ENCODE results near the gene NPBWR2.
"Not testable (repeated sequence)": the region's sequence is repeated elsewhere in the genome, so short reads cannot be mapped to it uniquely, and the experiment has no call there.

The NPBWR2 gene

GRCh38 chr20:64119681-64120341, 12.4 kb upstream of the NPBWR2 start:
- DNase-seq (ENCODE audit: insufficient read length, low spot score) (no peak), FAIRE-seq (no peak)

- FAIRE-seq, result no peak
- no peak for DNase-seq (ENCODE audit: insufficient read length, low spot score)
Measured at GRCh38 chr20:64119301-64119680, 11.9 kb upstream of the NPBWR2 start.

- DNase-seq (ENCODE audit: insufficient read length, low spot score); FAIRE-seq: not testable (repeated sequence)
Measured at GRCh38 chr20:64117432-64117777, 10.0 kb upstream of the NPBWR2 start.

- FAIRE-seq, result no peak
Measured at GRCh38 chr20:64116541-64117431, 9.4 kb upstream of the NPBWR2 start.

GRCh38 chr20:64116016-64116415, 8.7 kb upstream of the NPBWR2 start:
- no peak for FAIRE-seq
- DNase-seq (ENCODE audit: insufficient read length, low spot score), result no peak

More at GRCh38 chr20:64116541-64117431, 9.4 kb upstream of the NPBWR2 start:
- no peak for DNase-seq (ENCODE audit: insufficient read length, low spot score)

GRCh38 chr20:64115171-64115911, 8.0 kb upstream of the NPBWR2 start:
- FAIRE-seq (no peak), DNase-seq (ENCODE audit: insufficient read length, low spot score) (no peak)

GRCh38 chr20:64114356-64114971, 7.1 kb upstream of the NPBWR2 start:
- DNase-seq (ENCODE audit: insufficient read length, low spot score) (no peak), FAIRE-seq (no peak)

GRCh38 chr20:64113796-64114355, 6.5 kb upstream of the NPBWR2 start:
- FAIRE-seq (no peak), DNase-seq (ENCODE audit: insufficient read length, low spot score) (no peak)

GRCh38 chr20:64113444-64113775, 6.0 kb upstream of the NPBWR2 start:
- DNase-seq (ENCODE audit: insufficient read length, low spot score) (no peak), FAIRE-seq (no peak)

- FAIRE-seq (no peak), DNase-seq (ENCODE audit: insufficient read length, low spot score) (no peak)
Measured at GRCh38 chr20:64112691-64113443, 5.5 kb upstream of the NPBWR2 start.

- DNase-seq (ENCODE audit: insufficient read length, low spot score) (no peak), FAIRE-seq (no peak)
Measured at GRCh38 chr20:64111841-64112641, 4.7 kb upstream of the NPBWR2 start.

GRCh38 chr20:64110411-64111068, 3.2 kb upstream of the NPBWR2 start:
- DNase-seq (ENCODE audit: insufficient read length, low spot score), result no peak
- FAIRE-seq, result no peak

- no peak for FAIRE-seq
Measured at GRCh38 chr20:64109831-64110391, 2.5 kb upstream of the NPBWR2 start.

GRCh38 chr20:64108731-64109681, 1.6 kb upstream of the NPBWR2 start:
- DNase-seq (ENCODE audit: insufficient read length, low spot score), result no peak
- no peak for FAIRE-seq

More at GRCh38 chr20:64109831-64110391, 2.5 kb upstream of the NPBWR2 start:
- no peak for DNase-seq (ENCODE audit: insufficient read length, low spot score)

- FAIRE-seq (no peak), DNase-seq (ENCODE audit: insufficient read length, low spot score) (no peak)
Measured at GRCh38 chr20:64107736-64108457, 532 bp upstream of the NPBWR2 start.

- DNase-seq (ENCODE audit: insufficient read length, low spot score) (no peak), FAIRE-seq (no peak)
Measured at GRCh38 chr20:64106435-64106961, 867 bp downstream of the NPBWR2 start.
